Hindlimb muscle (tissue), 1 donor: ENCODE measurements around the gene RPL10. TPM values are rescaled to one million over a fixed set of nuclear protein-coding genes. Genes with fewer than 3 reads are reported as not detected.

Experiments used
- DNase-seq: peaks from one replicate; pipeline ENCODE4 v3.0.0-alpha.2; 2013
- polyA plus RNA-seq: library from polyadenylated mRNA; unstranded; fragments of 120-200 nt; gene quantifications from one replicate; pipeline ENCODE4 v1.2.1, GENCODE V29; 2013; ENCODE audit not compliant: insufficient read length

The RPL10 gene
- polyA plus RNA-seq, 1 donor = 5,697 TPM

DNA sequence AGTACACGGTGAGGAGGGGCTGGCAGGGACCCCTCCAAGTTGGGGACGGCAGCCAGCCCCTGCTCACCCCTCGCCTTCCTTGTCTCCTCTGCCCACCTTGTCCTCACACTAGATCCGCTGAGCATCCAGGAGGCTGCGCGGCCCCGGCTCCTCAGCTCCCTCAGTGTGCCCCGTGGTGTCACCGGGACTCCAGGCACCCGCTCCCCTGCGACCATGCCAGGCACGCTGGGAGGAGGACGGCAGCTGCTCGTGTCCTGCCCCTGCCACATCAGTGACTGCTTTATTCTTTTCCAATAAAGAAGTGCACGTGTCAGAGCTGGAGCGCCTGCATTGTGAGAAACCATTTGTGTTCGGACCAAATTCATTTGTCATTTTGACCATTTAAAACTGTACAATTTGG is 52.1 kb downstream of the RPL10 start:
- DNase-seq = no peak

Other genes with a start within 250 kb of the RPL10 start
- not detected for gene OPN1MW, start 215.8 kb upstream of the RPL10 start, polyA plus RNA-seq
- not detected for gene OPN1MW2, start 178.6 kb upstream of the RPL10 start, polyA plus RNA-seq
- not detected for gene OPN1MW3, start 140.8 kb upstream of the RPL10 start, polyA plus RNA-seq
- gene TEX28, start 103.3 kb upstream of the RPL10 start, polyA plus RNA-seq = not detected
- 0.67 TPM for gene TKTL1, start 102.6 kb upstream of the RPL10 start, polyA plus RNA-seq
- gene FLNA, start 23.7 kb upstream of the RPL10 start, polyA plus RNA-seq = 304 TPM
- 51.6 TPM for gene EMD, start 19.1 kb upstream of the RPL10 start, polyA plus RNA-seq
- 44.6 TPM for gene DNASE1L1, start 10.9 kb downstream of the RPL10 start, polyA plus RNA-seq
- 29.9 TPM for gene TAFAZZIN, start 13.2 kb downstream of the RPL10 start, polyA plus RNA-seq
- 65.6 TPM for gene ATP6AP1, start 30.3 kb downstream of the RPL10 start, polyA plus RNA-seq
- 91.8 TPM for gene GDI1, start 38.8 kb downstream of the RPL10 start, polyA plus RNA-seq
- gene FAM50A, start 45.8 kb downstream of the RPL10 start, polyA plus RNA-seq = 63.5 TPM
- gene PLXNA3, start 59.9 kb downstream of the RPL10 start, polyA plus RNA-seq = 41.3 TPM
- gene LAGE3, start 80.9 kb downstream of the RPL10 start, polyA plus RNA-seq = 13.6 TPM
- gene UBL4A, start 88.2 kb downstream of the RPL10 start, polyA plus RNA-seq = 25.9 TPM
- 12.2 TPM for gene SLC10A3, start 92.3 kb downstream of the RPL10 start, polyA plus RNA-seq
- gene FAM3A, start 117.9 kb downstream of the RPL10 start, polyA plus RNA-seq = 33.9 TPM
- 12.3 TPM for gene G6PD, start 148.5 kb downstream of the RPL10 start, polyA plus RNA-seq
- 14.4 TPM for gene IKBKG, start 149.2 kb downstream of the RPL10 start, polyA plus RNA-seq
- not detected for gene CTAG1A, start 186.8 kb downstream of the RPL10 start, polyA plus RNA-seq
- gene CTAG1B, start 220.9 kb downstream of the RPL10 start, polyA plus RNA-seq = not detected